NCI-H226 (cell line): Measurements from ENCODE around the gene PDSS2.
A peak's percentile ranks its signal among the peaks of the same experiment; 100 is the strongest.

Source experiments
- DNase-seq: peaks from one replicate; pipeline ENCODE4 v3.0.0-alpha.2; 2015

Gene PDSS2

GRCh38 chr6:107264357-107264840, 195.0 kb downstream of the PDSS2 start:
- peak; percentile 36 for DNase-seq

- DNase-seq: no peak
These were observed 199.4 kb downstream of the PDSS2 start for GRCh38 chr6:107259951-107260350.

- no peak for DNase-seq
These were observed 211.2 kb downstream of the PDSS2 start for GRCh38 chr6:107248147-107248546.

- DNase-seq: no peak
These were observed 212.3 kb downstream of the PDSS2 start for GRCh38 chr6:107246972-107247615.

- no peak for DNase-seq
These were observed 213.0 kb downstream of the PDSS2 start for GRCh38 chr6:107246249-107246971.

GRCh38 chr6:107244742-107245480, 214.5 kb downstream of the PDSS2 start:
- DNase-seq: no peak

- no peak for DNase-seq
These were observed 215.2 kb downstream of the PDSS2 start for GRCh38 chr6:107244082-107244741.

- DNase-seq: no peak
These were observed 215.9 kb downstream of the PDSS2 start for GRCh38 chr6:107243471-107243870.

GRCh38 chr6:107237992-107238660, 221.2 kb downstream of the PDSS2 start:
- DNase-seq: peak; percentile 43

- DNase-seq: no peak
These were observed 223.9 kb downstream of the PDSS2 start for GRCh38 chr6:107235511-107235910.

- no peak for DNase-seq
These were observed 224.4 kb downstream of the PDSS2 start for GRCh38 chr6:107235007-107235406.

- no peak for DNase-seq
These were observed 228.1 kb downstream of the PDSS2 start for GRCh38 chr6:107231243-107231642.

GRCh38 chr6:107230448-107230847, 228.9 kb downstream of the PDSS2 start:
- no peak for DNase-seq

GRCh38 chr6:107230024-107230423, 229.3 kb downstream of the PDSS2 start:
- DNase-seq: no peak

- no peak for DNase-seq
These were observed 230.6 kb downstream of the PDSS2 start for GRCh38 chr6:107228754-107229153.

GRCh38 chr6:107221519-107221918, 237.8 kb downstream of the PDSS2 start:
- no peak for DNase-seq

- DNase-seq: no peak
These were observed 239.5 kb downstream of the PDSS2 start for GRCh38 chr6:107219851-107220250.

- DNase-seq: no peak
These were observed 241.2 kb downstream of the PDSS2 start for GRCh38 chr6:107218142-107218541.

- DNase-seq: no peak
These were observed 242.1 kb downstream of the PDSS2 start for GRCh38 chr6:107217248-107217647.

GRCh38 chr6:107216197-107216933, 243.0 kb downstream of the PDSS2 start:
- DNase-seq: no peak

GRCh38 chr6:107215334-107215733, 244.0 kb downstream of the PDSS2 start:
- no peak for DNase-seq

- no peak for DNase-seq
These were observed 244.7 kb downstream of the PDSS2 start for GRCh38 chr6:107214655-107215054.
